HG02642 (cell line): ENCODE measurements around the gene ARHGAP15.

Source experiments
- ATAC-seq: cut with Tn5 transposase; IDR thresholded peaks from one replicate; pipeline ENCODE4 v1.9.1; 2021; ENCODE audit warnings: mild to moderate bottlenecking; ENCODE audit not compliant: unreplicated experiment, poor library complexity

ARHGAP15 gene

DNA sequence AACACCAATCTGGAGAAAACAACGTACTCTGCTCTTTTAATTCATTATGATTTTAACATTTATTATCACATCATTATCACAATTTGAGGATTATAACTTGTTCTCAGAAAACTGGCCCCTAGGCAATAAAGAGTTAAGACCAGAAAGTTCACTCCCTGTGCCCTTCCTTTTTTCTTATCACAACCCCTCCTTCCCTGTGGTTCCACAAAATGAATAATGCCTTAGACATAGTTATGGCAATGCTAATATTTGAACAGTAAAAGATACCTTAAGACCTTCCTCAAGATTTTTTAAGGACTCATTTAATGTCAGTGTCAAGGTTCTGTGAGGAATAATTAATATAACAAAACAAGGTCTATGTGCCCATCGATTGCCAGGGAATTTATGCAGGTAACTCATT is 596.2 kb downstream of the ARHGAP15 start:
- no peak for ATAC-seq

GRCh38 chr2:143726151-143726845 is 597.1 kb downstream of the ARHGAP15 start:
- ATAC-seq, result no peak

DNA sequence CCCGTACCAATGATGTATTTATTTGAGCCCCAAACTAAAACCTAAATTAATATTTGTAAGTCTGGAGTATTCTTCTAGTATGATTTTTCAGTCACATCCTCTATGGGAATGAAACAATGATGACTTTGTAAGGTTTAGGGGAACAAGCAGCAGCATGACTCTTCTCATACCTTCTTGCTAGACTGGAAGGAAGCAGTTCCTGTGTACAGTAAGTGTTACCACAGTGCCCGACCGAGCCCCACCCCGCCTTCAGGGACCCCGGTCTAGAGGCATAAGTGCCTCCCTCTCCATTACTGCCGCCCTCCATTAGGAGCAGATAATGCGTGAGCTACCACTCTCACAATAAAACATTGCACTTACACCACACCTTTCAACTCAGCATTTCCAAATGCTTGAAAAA is 599.3 kb downstream of the ARHGAP15 start:
- no peak for ATAC-seq

DNA sequence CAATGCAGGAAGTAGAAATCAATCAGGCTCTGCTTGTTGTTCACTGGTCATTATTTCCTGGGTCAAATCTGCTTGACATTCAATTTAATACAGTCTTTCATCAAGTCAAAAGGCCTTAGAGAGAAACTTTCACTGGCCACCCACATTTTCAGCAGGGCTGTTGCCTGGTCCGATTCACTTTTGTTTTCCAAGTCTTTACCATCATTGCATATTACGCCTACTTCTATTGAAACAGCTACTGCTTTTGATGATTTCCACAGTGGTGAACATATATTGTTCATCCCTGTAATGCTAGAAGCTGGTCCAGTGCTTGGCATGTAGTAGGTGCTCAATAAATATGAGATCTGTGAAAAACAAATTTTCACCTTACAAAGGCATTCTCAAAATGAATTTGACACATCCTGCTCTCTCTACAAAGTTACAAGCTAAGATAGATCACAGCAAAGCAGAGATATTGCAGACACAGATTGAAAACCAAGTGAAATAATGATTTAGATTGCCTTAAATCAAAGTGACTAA is 600.1 kb downstream of the ARHGAP15 start:
- no peak for ATAC-seq

- peak; percentile 86 for ATAC-seq
These were observed 601.1 kb downstream of the ARHGAP15 start for GRCh38 chr2:143730155-143730952.

DNA sequence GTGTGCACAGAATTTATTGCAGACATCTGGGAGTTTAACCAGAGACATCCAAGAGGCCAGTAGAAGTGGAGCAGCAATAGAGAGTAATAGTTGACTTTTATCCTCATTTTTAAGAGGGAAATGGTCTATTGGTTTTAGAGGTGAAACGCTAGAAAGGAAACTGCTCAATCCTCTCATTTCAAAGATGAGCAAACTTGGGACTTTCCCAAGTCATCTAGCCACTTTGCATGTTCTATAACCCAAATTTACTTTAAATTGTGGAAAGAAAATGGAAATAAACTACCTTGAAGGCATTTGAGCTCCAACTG is 601.7 kb downstream of the ARHGAP15 start:
- peak; percentile 50 for ATAC-seq

GRCh38 chr2:143732076-143732475 is 602.9 kb downstream of the ARHGAP15 start:
- ATAC-seq, result no peak

- no peak for ATAC-seq
These were observed 603.7 kb downstream of the ARHGAP15 start for GRCh38 chr2:143732871-143733270.

DNA sequence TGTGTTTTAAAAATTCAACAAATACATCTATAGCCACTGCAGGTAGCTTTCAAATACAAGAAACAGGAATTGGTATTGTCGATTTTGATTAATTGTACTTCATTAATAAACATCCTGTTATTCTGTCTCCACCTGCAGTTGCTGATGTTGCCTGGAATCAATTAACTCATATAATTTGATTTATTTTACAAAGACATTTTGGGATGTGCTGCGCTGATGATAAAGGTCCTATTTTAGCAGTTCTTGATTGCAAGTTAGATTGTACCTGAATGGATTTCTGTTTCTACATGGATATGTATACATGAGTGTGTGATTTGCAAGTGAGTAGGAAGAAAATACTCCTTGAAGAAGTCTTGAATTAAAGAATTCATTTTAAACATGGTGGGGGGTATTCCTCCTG is 605.3 kb downstream of the ARHGAP15 start:
- ATAC-seq, result no peak

- ATAC-seq, result no peak
These were observed 607.7 kb downstream of the ARHGAP15 start for GRCh38 chr2:143736904-143737303.

- no peak for ATAC-seq
These were observed 611.2 kb downstream of the ARHGAP15 start for GRCh38 chr2:143740431-143740830.

DNA sequence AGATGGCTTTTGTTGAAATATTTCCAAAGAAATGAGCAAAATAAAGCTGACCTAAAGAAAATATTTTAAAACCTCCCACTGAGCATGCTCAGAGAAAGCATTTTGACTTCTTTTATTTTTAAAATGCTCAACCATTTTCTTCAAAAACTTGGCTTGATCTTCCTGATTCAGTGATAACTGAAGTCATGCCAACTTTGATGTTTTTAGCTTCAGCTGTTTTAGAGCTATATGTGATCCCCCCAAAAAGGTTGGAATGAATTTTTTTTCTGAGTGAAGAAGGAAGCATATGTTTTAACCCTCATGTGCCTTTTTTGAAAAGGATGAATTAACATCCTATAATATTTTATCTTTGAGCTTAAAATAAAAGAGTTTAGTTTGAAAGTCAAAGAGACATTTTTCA is 612.0 kb downstream of the ARHGAP15 start:
- no peak for ATAC-seq

DNA sequence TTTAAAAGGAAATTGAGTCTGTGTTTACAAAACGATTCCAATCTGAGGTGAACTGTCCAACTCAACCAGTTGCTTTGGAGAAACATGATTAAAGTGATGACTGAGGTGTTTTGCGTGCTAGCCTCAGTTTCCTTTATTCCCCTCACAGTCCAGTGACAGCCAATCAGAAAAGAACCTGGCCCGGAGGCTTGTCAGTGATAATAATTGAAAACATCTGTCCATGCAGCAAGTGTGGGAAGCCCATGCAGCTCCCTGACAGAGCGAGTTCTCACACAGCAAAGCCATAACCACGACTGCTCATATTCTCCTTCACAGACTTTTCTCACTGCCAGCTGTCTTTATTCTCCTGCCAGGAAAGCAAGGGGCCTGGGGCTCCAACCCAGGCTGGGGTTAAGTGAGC is 613.4 kb downstream of the ARHGAP15 start:
- no peak for ATAC-seq

DNA sequence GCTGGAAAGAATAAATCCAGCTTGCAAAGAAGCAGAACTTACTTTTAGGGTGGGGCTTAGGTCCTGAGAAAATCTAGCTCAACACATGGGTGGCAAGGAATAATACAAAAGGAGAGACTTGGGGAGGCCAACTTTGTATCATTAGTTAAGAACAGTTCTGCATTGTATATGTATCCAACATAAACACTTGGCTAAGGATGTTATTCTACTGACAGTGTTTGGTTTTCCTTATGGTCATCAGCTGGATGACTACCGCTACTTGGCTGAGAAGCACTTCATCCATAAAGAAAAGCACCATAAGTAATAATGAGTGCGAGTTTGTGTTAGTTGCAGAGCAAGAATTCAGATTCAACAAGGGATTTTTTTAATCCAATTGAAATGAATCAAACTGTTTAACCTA is 614.9 kb downstream of the ARHGAP15 start:
- ATAC-seq, result no peak

GRCh38 chr2:143745060-143745459 is 615.8 kb downstream of the ARHGAP15 start:
- ATAC-seq, result no peak

- ATAC-seq, result no peak
These were observed 625.5 kb downstream of the ARHGAP15 start for GRCh38 chr2:143754742-143755141.

DNA sequence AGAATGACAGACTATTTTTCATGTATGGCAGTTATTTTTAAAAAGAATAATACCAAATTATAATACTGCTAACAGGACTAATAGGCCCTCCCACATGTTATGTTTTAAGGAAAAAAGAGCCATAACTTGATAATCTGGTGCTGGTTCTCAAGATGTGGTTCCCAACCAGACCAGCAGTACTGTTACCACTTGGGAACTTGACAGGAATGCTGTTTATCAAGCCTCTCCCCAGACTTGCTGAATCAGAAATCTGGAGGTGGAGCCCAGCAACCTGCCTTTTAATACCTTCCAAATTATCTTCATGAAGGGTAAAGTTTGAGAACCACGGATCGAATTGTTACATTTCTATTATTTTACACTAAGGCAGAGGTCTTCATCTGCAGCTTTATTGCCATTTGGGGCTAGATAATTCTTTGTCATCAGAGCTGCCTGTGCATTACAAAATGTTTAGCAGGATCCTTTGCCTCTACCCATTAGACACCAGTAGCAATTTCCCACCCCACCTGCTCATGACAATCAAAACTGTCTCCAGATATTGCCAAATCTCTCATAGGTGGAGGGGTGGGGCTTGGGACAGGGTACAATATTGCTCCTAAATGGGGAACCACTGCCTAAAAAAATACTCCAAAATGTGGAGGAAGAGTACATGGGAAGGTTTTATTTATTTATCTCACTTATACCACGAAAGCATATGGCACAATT is 629.6 kb downstream of the ARHGAP15 start:
- no peak for ATAC-seq

DNA sequence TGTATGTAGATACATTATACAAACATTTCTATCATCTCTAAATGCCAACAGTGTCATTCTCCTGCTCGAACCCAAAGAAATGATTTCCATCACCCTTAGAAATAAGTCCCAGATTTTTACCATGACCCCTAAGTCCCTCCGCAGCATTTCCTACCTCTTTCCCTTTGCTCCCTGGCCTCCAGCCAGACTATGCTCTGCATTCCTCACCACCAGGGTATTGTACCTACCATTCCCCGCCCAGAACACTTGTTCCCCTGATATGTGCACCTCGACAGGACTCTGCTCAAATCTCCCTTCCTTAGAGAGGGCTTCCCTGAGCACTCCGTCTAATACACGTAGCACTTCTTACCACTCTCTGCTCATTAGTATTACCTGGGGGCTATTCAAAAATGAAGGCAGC is 630.2 kb downstream of the ARHGAP15 start:
- no peak for ATAC-seq

GRCh38 chr2:143762176-143762928 is 633.1 kb downstream of the ARHGAP15 start:
- ATAC-seq, result no peak

- ATAC-seq, result no peak
These were observed 635.0 kb downstream of the ARHGAP15 start for GRCh38 chr2:143764261-143764660.
